Neuronal stem cell (in vitro differentiated cells): ENCODE data around the gene RASAL2.

ENCODE experiments used
- DNase-seq: peaks from one replicate; pipeline ENCODE4 v3.0.0-alpha.2; 2013; ENCODE audit warnings: low spot score
- H2AFZ ChIP-seq: one replicate; pipeline ENCODE4 v1.6.1; 2013; ENCODE audit warnings: mild to moderate bottlenecking, low read length, inconsistent platforms
- H2AK5ac ChIP-seq: 2 replicates; pipeline ENCODE4 v1.6.1; 2013; ENCODE audit warnings: low read depth, mild to moderate bottlenecking, inconsistent platforms, low read length, moderate library complexity, mixed read lengths
- H2BK120ac ChIP-seq: 2 replicates; pipeline ENCODE4 v1.6.1; 2013; ENCODE audit warnings: low read depth, mild to moderate bottlenecking, inconsistent platforms, low read length, moderate library complexity, mixed read lengths
- H2BK12ac ChIP-seq: one replicate; pipeline ENCODE4 v1.6.1; 2013; ENCODE audit warnings: low read length, inconsistent platforms
- H2BK15ac ChIP-seq: 2 replicates; pipeline ENCODE4 v1.6.1; 2013; ENCODE audit warnings: mild to moderate bottlenecking, low read length, inconsistent platforms, mixed read lengths
- H2BK5ac ChIP-seq: one replicate; pipeline ENCODE4 v1.6.1; 2013; ENCODE audit warnings: inconsistent platforms, mild to moderate bottlenecking, low read length, moderate library complexity
- H3K14ac ChIP-seq: one replicate; pipeline ENCODE4 v1.6.1; 2013; ENCODE audit warnings: low read length, inconsistent platforms
- H3K18ac ChIP-seq: 2 replicates; pipeline ENCODE4 v1.6.1; 2013; ENCODE audit warnings: low read length, inconsistent platforms
- H3K23ac ChIP-seq: 2 replicates; pipeline ENCODE4 v1.6.1; 2013; ENCODE audit warnings: low read depth, mild to moderate bottlenecking, mixed read lengths, low read length, inconsistent platforms; ENCODE audit not compliant: poor library complexity
- H3K27ac ChIP-seq: replicated peaks from 3 replicates; pipeline ENCODE4 v1.5.1; 2013; ENCODE audit warnings: low read length, inconsistent platforms
- H3K27me3 ChIP-seq, 3 experiments: 2 replicates each; pipeline ENCODE4 v1.6.1; 2013; ENCODE audit warnings: low read length in 3 of 3, mild to moderate bottlenecking in 2 of 3, inconsistent platforms in 1 of 3, low read depth in 1 of 3, mixed read lengths in 1 of 3, moderate library complexity in 1 of 3; ENCODE audit not compliant: control insufficient read depth in 3 of 3, insufficient read depth in 3 of 3
- H3K36me3 ChIP-seq, 2 donors: replicated peaks in 1 of 2; 2 replicates each; pipeline ENCODE4 v1.6.1; 2013; ENCODE audit warnings: low read length in 2 of 2; ENCODE audit not compliant: control insufficient read depth in 2 of 2, insufficient read depth in 2 of 2
- H3K4ac ChIP-seq: 2 replicates; pipeline ENCODE4 v1.6.1; 2013; ENCODE audit warnings: inconsistent platforms, mild to moderate bottlenecking, low read length, moderate library complexity
- H3K4me1 ChIP-seq, 2 donors: 1 replicate in 1 of 2; 2 replicates in 1 of 2; pipeline ENCODE4 v1.6.1; 2013; ENCODE audit warnings: low read length in 2 of 2, low read depth in 1 of 2; ENCODE audit not compliant: control insufficient read depth in 2 of 2, insufficient read depth in 1 of 2
- H3K4me2 ChIP-seq: one replicate; pipeline ENCODE4 v1.6.1; 2013; ENCODE audit warnings: mild to moderate bottlenecking, low read length, inconsistent platforms; ENCODE audit not compliant: insufficient read depth, poor library complexity, severe bottlenecking
- H3K4me3 ChIP-seq, 2 donors: 2 replicates each; pipeline ENCODE4 v1.5.1; 2013; ENCODE audit warnings: low read length in 2 of 2, mild to moderate bottlenecking in 2 of 2, inconsistent platforms in 1 of 2, moderate library complexity in 1 of 2
- H3K79me1 ChIP-seq: one replicate; pipeline ENCODE4 v1.6.1; 2013; ENCODE audit warnings: low read depth, mild to moderate bottlenecking, inconsistent platforms, low read length, moderate library complexity
- H3K9ac ChIP-seq: one replicate; pipeline ENCODE4 v1.6.1; 2013; ENCODE audit warnings: mild to moderate bottlenecking, low read depth, low read length, inconsistent platforms; ENCODE audit not compliant: poor library complexity
- H3K9me3 ChIP-seq, 2 donors: replicated peaks in 1 of 2; 2 replicates each; pipeline versions ENCODE3 to v1.6.1; 2013; ENCODE audit warnings: low read length in 2 of 2, mild to moderate bottlenecking in 2 of 2, inconsistent platforms in 1 of 2, low read depth in 1 of 2, mixed read lengths in 1 of 2, moderate library complexity in 1 of 2; ENCODE audit not compliant: control insufficient read depth in 2 of 2, insufficient read depth in 1 of 2
- H4K8ac ChIP-seq: one replicate; pipeline ENCODE4 v1.6.1; 2013; ENCODE audit warnings: low read depth, mild to moderate bottlenecking, inconsistent platforms, low read length, moderate library complexity
- H4K91ac ChIP-seq: one replicate; pipeline ENCODE4 v1.6.1; 2013; ENCODE audit warnings: low read length, low read depth, mild to moderate bottlenecking, inconsistent platforms; ENCODE audit not compliant: poor library complexity
- WGBS, 2 donors: extraction: QIAGEN DNeasy Blood & Tissue Kit; methylation state at CpG; one replicate each; pipeline ENCODE4 v1.1.7; 2013; ENCODE audit warnings: missing lambda C conversion rate in 2 of 2, mixed read lengths in 1 of 2; ENCODE audit not compliant: insufficient read length in 2 of 2, insufficient replicate concordance in 1 of 2; ENCODE audit errors: extremely low coverage in 2 of 2; 5-methylcytosine and 5-hydroxymethylcytosine counted together

RASAL2 gene

DNA sequence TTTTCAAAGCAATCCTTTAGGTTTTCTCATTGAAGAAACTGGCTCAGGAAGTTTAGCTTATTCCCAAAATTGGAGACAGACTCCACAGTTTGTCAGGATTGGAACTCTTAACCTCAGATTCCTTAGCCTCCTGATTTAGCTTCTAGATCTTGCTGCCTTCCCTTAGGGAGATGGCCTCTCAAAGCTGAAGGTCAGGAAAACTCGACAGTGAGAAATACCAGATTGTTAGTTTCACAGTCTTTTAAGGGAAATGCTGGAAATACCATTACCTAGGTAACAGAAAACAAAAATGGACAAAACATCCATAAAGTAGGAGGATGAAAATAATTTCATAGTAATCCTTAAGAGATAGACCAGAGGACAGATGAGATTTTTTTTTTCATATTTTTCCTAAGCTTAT, 7.8 kb downstream of the RASAL2 start:
- Histone ChIP-seq H3K4ac (no peak overlapping the region), H2BK15ac (no peak overlapping the region), H2BK120ac (no peak overlapping the region), H3K18ac (no peak overlapping the region), H3K9me3 (no peaks in the 10 kb centered on the region), H2BK12ac (no peak overlapping the region), H3K4me1 (peaks cover 3 to 6% of the 10 kb centered on the region in 2 donors), H2AK5ac (no peak overlapping the region), H3K9ac (no peak overlapping the region), H3K14ac (no peak overlapping the region), H4K91ac (no peak overlapping the region), H2AFZ (no peak overlapping the region), H3K79me1 (no peaks in the 10 kb centered on the region), H3K4me3 (no peak overlapping the region), H3K36me3 (no peaks in the 10 kb centered on the region), H3K27ac (no peak overlapping the region), H3K4me2 (no peak overlapping the region), H2BK5ac (no peak overlapping the region), H3K27me3 (no peaks in the 10 kb centered on the region), H3K23ac (no peak overlapping the region), H4K8ac (no peak overlapping the region)
- DNase-seq = no peak
- WGBS, 2 donors = no CpG with 5 or more reads among the region's 1 CpG

DNA sequence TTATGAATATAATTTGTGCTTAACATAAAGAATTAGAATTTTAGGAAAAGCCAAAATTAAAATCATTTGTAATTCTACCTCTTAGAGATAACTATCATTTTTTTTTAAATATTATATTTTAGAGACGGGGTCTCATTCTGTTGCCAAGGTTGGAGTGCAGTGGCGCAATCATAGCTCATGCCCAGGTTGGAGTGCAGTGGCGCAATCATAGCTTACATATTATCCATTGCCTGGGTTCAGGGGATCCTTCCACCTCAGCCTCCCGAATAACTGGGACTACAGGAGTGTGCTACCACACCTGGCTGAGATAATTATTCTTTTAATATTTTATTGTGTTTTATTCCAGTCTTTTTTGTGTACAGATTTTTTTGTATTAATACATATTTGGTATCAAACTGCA, 8.3 kb downstream of the RASAL2 start:
- Histone ChIP-seq H2BK5ac (no peak overlapping the region), H3K9me3 (no peaks in the 10 kb centered on the region), H3K9ac (no peak overlapping the region), H3K14ac (no peak overlapping the region), H2AK5ac (no peak overlapping the region), H3K4me2 (no peak overlapping the region), H3K27ac (no peak overlapping the region), H2AFZ (no peak overlapping the region), H3K18ac (no peak overlapping the region), H3K4me3 (no peak overlapping the region), H2BK15ac (no peak overlapping the region), H3K36me3 (no peaks in the 10 kb centered on the region), H2BK120ac (no peak overlapping the region), H3K4me1 (peaks cover 3 to 6% of the 10 kb centered on the region in 2 donors), H4K8ac (no peak overlapping the region), H3K79me1 (no peaks in the 10 kb centered on the region), H4K91ac (no peak overlapping the region), H2BK12ac (no peak overlapping the region), H3K27me3 (no peaks in the 10 kb centered on the region), H3K4ac (no peak overlapping the region), H3K23ac (no peak overlapping the region)
- no peak for DNase-seq
- no CpG with 5 or more reads among the region's 4 CpGs for WGBS, 2 donors

DNA sequence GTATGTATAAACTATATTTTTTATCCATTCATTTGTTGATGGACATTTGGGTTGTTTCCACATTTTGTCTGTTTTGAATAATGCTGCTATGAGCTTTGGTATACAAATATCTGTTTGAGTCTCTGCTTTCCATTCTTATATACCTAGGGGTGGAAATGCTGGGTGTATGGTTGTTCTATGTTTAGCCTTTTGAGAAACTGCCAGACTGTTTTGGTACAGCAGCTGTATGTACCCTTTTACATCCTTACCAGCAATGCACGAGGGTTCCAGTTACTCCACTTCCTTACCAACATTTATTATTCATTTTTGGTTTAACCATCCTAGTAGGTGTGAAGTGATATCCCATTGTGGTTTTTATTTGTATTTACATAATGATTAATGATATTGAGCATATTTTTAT, 13.9 kb downstream of the RASAL2 start:
- no peak overlapping the region for H3K14ac ChIP-seq
- whole genome bisulfite sequencing, 2 donors = no CpG with 5 or more reads among the region's 1 CpG
- no peak overlapping the region for H2BK5ac ChIP-seq
- H3K4me2 ChIP-seq = no peak overlapping the region
- no peak overlapping the region for H2BK15ac ChIP-seq
- no peak overlapping the region for H4K8ac ChIP-seq
- no peak overlapping the region for H3K4ac ChIP-seq
- DNase-seq = no peak
- H3K4me3 ChIP-seq = no peak overlapping the region
- H3K36me3 ChIP-seq = no peaks in the 10 kb centered on the region
- H2AK5ac ChIP-seq = no peak overlapping the region
- no peak overlapping the region for H3K27ac ChIP-seq
- H3K27me3 ChIP-seq = no peaks in the 10 kb centered on the region
- no peak overlapping the region for H3K9ac ChIP-seq
- H4K91ac ChIP-seq = no peak overlapping the region
- H2BK12ac ChIP-seq = no peak overlapping the region
- no peak overlapping the region for H3K23ac ChIP-seq
- no peaks in the 10 kb centered on the region for H3K9me3 ChIP-seq
- H2AFZ ChIP-seq = no peak overlapping the region
- no peaks in the 10 kb centered on the region for H3K79me1 ChIP-seq
- H2BK120ac ChIP-seq = no peak overlapping the region
- no peak overlapping the region for H3K18ac ChIP-seq
- peaks cover 0 to 4% of the 10 kb centered on the region in 2 donors for H3K4me1 ChIP-seq

DNA sequence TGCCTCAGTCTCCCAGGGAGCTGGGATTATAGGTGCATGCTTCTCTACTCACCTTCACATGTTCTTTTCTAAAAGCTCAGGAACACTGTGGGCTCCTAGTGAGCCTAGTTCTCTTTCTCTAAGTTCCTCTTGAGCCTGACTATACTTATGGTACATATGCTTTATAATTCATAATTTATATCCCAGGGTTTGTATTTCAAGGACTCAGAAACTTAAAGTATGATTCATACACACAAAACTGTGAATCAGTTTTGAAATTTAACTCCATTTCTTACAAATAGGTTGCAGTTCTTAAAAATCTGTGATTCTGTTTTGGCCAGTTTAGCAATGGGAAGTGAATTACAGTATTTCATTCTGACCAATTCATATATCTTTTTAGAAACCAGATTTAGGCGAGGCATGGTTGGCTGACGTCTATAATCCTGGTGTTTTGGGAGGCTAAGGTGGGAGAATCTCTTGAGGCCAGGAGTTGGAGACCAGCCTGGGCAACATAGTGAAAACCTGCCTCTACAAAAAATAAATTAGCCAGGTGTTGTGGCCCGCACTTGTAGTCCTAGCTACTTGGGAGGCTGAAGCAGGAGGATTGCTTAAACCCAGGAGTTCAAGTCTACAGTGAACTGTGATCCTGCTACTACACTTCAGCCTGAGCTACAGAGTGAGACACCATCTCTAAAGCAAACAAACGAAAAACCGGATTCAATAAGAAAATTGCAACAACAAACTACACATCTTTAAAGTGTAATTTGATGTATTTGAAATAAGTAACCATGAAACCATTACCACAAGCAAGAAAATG, 15.6 kb downstream of the RASAL2 start:
- no peak overlapping the region for H4K8ac ChIP-seq
- H3K18ac ChIP-seq = no peak overlapping the region
- no peak overlapping the region for H2AFZ ChIP-seq
- H2AK5ac ChIP-seq = no peak overlapping the region
- no peaks in the 10 kb centered on the region for H3K36me3 ChIP-seq
- H3K27me3 ChIP-seq = no peaks in the 10 kb centered on the region
- H3K14ac ChIP-seq = no peak overlapping the region
- H3K4me3 ChIP-seq = no peak overlapping the region
- H3K4me1 ChIP-seq = peaks cover 0 to 3% of the 10 kb centered on the region in 2 donors
- no peak overlapping the region for H2BK12ac ChIP-seq
- H3K79me1 ChIP-seq = peaks cover 3% of the 10 kb centered on the region
- no peak overlapping the region for H2BK15ac ChIP-seq
- no peak overlapping the region for H4K91ac ChIP-seq
- no CpG with 5 or more reads among the region's 5 CpGs for WGBS, 2 donors
- H3K4me2 ChIP-seq = no peak overlapping the region
- DNase-seq = no peak
- H3K27ac ChIP-seq = no peak overlapping the region
- no peak overlapping the region for H3K9ac ChIP-seq
- no peak overlapping the region for H3K23ac ChIP-seq
- H2BK120ac ChIP-seq = no peak overlapping the region
- H2BK5ac ChIP-seq = no peak overlapping the region
- no peak overlapping the region for H3K4ac ChIP-seq
- H3K9me3 ChIP-seq = no peaks in the 10 kb centered on the region
